GM12878 (cell line): ENCODE measurements around the gene AGAP1.

Experiments
- ATF3 ChIP-seq: IDR thresholded peaks from 2 replicates; pipeline ENCODE4 v1.6.1; 2011; ENCODE audit warnings: low read depth, mild to moderate bottlenecking, low read length, moderate library complexity, borderline replicate concordance; ENCODE audit errors: extremely low read depth
- CTCF ChIP-seq, 3 experiments: IDR thresholded peaks in 2 of 3; conservative IDR thresholded peaks in 1 of 3; 2 replicates each; pipeline ENCODE4 v1.5.1; 2011; ENCODE audit warnings: low read depth in 3 of 3, low read length in 3 of 3, mild to moderate bottlenecking in 3 of 3, control low read depth in 2 of 3, moderate library complexity in 2 of 3, inconsistent platforms in 1 of 3, mixed read lengths in 1 of 3; ENCODE audit not compliant: control insufficient read depth in 2 of 3, insufficient read depth in 1 of 3; ENCODE audit errors: extremely low read depth in 1 of 3
- HCFC1 ChIP-seq: fragments of 150-350 bp; IDR thresholded peaks from 2 replicates; pipeline ENCODE4 v1.6.1; 2014; ENCODE audit warnings: low read length
- POLR2AphosphoS5 ChIP-seq: IDR thresholded peaks from 2 replicates; pipeline ENCODE4 v1.6.1; 2011; ENCODE audit warnings: mild to moderate bottlenecking, low read length, inconsistent platforms
- SMARCA5 ChIP-seq: fragments of 450-650 bp; IDR thresholded peaks from 2 replicates; pipeline ENCODE4 v1.6.1; 2017; ENCODE audit warnings: mild to moderate bottlenecking
- SRF ChIP-seq, 2 experiments: IDR thresholded peaks; 2 replicates each; pipeline ENCODE4 v1.6.1; 2011; ENCODE audit warnings: low read depth in 2 of 2, low read length in 2 of 2, mild to moderate bottlenecking in 1 of 2, moderate library complexity in 1 of 2
- STAT1 ChIP-seq: fragments of 450-650 bp; conservative IDR thresholded peaks from 2 replicates; pipeline ENCODE4 v1.6.1; 2014; ENCODE audit warnings: antibody characterized with exemption, mild to moderate bottlenecking

GRCh38 chr2:235692076-235692475, 198.2 kb downstream of the AGAP1 start:
- TF ChIP-seq HCFC1: no peak
- no peak for TF ChIP-seq CTCF (IDR thresholded peaks at IDR 0.05 in 2 of 3, conservative IDR thresholded peaks at IDR 0.05 in 1 of 3; ENCODE audit: control insufficient read depth in 2 of 3, extremely low read depth in 1 of 3, insufficient read depth in 1 of 3, low read depth in 3 of 3, low read length in 3 of 3)
- no peak for TF ChIP-seq ATF3
- no peak for TF ChIP-seq SRF (IDR thresholded peaks at IDR 0.05; ENCODE audit: low read depth in 2 of 2, low read length in 2 of 2)
- TF ChIP-seq STAT1: no peak
- no peak for TF ChIP-seq POLR2AphosphoS5
- no peak for TF ChIP-seq SMARCA5
